CD4-positive, alpha-beta T cell treated with Interferon alpha-2 for 1 hour (primary cell): Measurements from ENCODE around the gene OLFM1.

Experiments used
- DNase-seq, 2 donors: peaks; one replicate each; pipeline ENCODE4 v3.0.0-alpha.2; 2020 to 2022

Gene OLFM1

DNA sequence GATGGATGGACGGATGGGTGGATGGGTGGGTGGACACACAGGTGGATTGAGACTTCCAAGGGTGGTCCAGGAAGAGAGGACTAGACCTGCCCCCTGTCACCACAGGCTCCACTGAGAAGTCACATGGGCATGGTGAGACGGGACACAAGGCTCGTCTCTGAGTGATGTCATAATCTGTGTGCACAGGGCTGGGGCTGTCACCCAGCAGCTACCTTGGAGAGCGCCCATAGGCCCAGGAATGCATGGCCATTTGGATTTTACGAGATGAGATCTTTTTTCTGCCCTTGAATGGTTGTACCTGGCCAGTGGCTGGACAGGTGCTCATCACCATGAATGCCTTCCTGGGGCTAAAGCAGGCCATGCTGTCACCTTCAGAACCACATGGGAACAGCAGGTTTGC lies 3.1 kb downstream of the OLFM1 start:
- no peak for DNase-seq

DNA sequence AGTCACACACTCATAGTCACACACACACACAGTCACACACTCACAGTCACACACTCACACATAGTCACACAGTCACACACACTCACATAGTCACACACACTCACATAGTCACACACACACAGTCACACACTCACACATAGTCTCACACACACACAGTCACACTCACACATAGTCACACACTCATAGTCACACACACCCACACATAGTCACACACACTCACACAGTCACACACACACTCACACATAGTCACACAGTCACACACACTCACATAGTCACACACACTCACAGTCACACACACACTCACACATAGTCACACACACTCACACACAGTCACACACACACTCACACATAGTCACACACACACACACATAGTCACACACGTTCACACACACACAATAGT lies 4.1 kb downstream of the OLFM1 start:
- no peak for DNase-seq

DNA sequence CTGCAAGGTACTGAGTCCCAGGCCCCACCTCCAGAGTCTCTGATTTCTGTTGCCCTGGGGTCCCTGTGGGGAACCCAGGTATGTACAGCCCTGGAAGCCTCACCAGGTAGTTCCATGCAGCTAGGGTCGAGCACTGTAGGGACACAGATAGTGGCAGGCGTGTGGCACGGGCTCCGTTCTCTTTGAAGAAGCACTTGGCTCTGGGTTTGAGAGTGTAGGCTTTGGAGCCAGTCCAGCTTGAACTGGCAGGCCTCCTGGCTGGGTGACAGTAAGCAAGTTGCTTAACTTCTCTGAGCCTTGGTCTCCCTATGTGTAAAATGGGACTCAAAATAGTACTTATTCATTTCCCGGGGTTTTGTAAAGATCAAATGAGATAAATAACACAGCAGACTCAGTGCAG lies 5.6 kb downstream of the OLFM1 start:
- DNase-seq, result no peak

DNA sequence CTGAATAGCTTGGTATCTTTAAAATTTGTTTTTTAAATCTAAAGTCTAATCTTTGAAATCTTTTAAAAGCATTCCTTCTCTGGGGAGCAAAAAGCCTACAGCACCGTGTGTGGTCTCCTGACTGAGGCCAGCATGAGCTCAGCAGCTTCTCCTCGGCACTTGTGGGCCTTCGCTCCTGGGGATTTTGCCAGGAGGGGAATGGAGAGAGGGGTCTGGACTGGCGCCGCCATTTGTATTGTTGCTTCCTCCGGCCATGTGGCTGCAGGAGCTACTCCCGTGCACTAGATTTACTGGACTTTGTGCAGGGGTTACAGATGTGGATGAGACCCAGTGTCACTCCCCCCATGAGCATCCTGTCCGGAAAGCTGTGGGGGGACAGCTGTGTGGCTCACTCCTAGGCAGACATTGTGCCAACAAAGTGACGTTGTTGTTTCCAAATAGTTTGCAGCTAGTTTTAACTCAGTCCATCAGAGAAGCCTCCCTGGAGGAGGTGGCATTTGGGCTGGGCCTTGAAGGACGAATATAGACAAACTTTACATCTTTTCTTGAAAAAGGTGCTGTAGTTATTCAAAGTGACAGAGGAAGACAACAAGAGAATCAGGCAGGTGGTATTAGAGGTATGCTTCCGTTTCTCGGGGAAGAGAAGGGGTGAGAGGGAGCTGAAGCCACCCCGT lies 6.6 kb downstream of the OLFM1 start:
- no peak for DNase-seq

DNA sequence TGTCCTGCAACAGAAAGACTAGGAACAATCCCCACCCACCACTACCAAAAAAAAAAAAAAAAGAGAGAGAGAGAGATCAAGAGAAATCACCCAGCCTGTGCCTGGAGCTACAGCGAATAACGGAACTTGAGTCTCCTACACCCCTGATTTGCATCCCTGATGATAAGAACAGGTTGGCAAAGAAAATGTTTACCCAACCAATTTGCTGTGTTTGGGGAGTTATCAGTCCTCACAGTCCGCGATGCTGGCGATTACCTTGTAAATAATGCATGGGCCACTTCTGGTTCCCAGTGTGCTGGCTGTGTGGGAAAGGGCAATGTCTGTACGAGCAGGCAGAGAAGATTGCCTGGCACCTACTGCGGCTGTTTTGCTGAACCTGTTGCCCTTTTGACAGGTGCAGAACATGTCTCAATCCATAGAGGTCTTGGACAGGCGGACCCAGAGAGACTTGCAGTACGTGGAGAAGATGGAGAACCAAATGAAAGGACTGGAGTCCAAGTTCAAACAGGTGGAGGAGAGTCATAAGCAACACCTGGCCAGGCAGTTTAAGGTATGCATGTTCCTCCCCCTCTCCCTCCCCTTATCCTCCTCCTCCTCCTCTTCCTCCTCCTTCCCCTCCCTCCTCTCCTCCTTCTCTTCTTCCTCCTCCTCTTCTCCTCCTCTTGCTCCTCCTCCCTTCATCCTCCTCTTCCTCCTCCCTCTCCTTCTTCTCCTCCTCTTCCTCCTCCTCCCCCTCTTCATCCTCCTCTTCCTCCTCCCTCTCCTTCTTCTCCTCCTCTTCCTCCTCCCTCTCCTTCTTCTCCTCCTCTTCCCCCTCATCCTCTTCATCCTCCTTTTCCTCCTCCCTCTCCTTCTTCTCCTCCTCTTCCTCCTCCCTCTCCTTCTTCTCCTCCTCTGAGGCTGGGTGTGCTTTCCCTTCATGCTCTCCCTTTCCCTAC lies 8.3 kb downstream of the OLFM1 start:
- no peak for DNase-seq

DNA sequence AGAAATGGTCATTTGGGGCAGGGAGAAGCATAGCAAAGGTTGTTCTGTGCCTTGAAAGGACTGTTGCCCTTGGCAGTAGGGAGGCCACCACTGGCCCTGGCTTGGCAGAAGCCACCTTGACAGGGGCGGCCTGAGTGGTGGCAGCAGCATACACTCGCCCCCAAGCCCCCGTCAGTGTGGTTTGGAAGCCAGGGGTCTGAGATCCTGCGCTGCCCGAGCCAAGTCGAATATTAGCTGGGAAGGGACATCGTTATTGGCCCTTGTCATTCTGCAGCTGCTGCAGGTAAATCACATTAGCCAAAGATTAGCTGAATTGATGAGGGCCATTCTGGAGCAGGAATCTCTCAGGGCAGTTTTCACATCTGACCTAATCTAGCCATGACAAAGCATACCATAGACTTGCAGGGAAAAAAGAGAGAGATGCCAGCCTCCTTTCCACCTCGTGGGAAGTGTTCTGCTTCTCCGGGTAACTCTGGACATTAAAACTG lies 9.0 kb downstream of the OLFM1 start:
- DNase-seq, result no peak

DNA sequence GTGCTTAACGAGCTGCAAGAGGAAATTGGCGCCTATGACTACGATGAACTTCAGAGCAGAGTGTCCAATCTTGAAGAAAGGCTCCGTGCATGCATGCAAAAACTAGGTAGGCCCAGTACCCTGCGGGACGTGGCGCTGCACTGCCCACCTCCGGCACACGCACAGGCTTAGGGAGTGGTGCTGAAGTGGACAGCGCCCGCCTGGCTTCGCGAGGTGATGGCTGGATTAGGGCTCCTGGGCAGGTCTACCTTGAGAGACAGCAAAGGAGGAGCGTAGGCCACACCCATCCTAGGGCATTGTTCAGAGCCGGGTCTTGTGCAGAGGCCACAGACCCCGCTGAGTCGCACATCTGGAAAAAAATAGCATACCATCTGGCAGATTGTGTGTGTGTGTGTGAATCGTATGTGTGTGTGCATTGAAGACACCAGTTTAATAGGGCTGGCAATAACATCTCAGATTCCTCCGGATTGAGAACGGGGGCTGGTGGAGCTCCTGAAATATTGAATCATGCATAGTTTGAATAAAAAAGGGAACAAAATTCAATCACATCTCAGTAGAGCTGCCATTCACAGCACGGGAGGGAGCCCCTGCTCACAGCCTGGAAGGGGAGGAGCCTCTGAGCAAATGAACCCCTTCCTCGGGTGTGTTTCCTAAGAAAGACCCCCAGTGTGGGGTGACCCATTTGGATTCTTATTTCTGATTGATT lies 11.1 kb downstream of the OLFM1 start:
- no peak for DNase-seq

DNA sequence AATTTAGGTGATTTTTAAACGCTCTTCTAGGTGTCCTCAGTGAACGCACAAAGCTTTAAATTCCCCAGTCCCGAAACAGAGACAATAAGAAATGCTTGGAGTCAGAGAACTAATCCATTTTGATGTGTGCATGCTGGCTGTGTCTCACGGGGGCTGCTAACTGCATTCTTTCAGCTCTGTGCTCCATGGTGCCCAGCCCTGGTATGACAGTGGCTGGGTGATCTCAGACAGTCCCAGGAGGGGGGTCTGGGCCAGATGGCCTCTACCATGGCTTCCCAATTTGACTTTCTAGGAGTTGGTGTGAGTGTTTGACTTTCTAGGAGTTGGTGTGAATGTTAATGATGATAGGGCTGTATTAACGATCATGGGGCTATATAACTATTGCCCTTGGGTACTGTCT lies 12.1 kb downstream of the OLFM1 start:
- DNase-seq, result no peak

DNA sequence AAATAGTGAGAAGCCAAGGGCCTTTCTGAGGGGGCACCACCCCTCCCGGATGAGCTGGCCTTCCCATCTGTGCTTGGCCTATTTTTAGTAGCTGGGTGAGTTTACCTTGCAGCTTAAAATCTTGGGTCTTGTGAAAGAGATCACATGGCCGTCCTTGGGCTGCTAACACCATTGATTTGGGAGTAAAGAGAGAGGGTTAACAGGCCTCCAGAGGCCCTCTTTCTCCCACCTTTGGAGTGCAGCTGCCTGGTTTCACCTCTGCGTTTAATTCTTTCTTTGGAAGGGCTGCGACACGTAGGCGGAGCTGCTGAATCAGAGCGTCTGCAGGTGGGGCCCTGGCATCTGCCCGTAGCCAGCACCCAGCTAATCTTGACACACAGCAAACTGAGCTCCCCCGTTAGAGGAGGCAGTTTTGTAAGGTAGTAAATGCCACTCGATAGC lies 12.8 kb downstream of the OLFM1 start:
- DNase-seq, result no peak

DNA sequence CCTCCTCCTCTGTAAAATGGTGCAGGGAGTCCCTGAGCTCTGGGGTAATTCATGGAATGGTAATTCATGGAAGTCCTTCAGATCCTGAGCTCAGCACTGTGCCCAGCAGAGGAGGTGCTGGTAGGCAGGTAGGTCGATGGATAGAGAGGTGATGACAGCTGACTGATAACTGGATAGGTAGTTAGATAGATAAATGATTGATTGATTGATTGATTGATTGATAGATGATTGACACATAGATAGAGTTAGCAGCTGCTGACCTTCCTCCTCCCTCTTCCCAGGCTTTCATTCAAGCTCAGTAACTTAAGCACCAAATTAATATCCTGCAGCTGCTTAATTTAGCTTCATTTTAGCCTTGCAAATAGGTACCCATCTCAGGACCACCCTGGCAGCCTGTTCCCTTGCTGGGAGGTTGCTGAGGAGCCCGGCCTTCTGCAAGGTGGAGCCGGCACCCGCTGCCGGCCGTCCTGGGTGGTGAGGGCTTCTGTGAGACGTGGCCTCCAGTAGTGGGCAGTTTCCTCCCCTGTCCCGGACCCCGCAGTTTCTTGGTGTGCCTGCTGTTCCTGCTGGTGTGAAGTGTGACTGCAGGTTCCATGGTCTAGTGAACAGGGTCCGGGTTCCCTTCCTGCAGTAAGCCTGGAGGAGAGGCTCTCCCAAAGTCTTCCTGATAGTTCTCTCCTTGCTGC lies 13.4 kb downstream of the OLFM1 start:
- no peak for DNase-seq

DNA sequence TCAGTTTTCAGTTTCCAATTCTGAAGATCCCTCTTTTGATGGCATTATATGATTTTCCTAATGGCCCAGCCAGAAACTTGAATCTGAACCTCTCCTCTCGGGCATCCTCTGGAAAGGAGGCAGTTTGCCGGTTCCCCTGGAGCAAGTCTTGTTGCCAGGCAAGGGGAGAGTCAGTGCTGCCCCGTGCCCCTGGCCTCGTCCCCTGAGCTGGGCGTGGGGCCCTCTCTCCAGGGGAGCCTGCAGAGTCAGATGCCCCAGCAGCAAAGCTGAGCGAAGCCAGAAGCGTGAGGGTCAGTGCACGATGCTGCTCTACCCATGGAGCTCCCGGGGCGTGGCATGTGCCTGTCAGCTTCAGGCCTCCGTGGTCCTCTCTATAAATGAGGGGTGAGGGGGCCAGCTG lies 14.0 kb downstream of the OLFM1 start:
- DNase-seq, result no peak

DNA sequence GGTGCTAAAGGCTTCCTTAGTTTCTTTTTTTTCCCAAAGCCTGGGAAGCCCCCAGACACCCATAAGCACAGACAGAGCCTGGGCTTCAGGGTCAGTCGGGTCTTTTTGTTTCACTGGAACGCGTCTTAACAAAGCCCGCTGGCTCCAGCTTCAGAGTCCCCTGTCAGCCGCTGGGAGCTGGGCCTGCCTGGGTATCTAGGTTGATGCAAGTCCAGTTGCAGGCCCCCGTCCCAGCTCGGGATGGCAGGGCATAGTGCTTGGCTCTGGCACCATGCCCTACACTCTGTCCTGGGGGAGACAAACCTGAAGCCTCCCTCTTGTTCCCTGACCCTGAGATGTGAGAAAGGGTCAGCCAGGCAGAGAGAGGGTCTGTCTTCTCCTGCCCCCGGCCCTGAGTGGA lies 14.5 kb downstream of the OLFM1 start:
- DNase-seq, result no peak

DNA sequence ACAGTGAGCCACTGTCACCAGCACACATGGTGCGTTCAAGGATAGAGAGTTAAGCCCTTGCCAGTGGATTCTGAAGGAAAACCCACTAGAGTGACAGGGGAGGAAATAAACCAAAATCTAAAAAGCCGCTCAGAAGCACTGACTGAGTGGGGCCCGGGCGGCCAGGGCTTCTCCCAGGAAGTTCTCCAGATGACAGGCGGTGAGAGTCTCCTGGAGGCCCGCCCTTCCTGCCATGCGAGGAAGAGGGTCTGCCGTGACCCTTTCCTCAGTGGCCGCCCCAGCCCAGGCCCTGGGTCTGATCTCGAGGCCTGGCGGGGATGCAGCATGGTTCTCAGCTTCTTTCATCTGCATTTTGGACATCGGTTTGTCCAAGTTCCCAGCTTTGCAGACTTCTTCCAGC lies 14.9 kb downstream of the OLFM1 start:
- DNase-seq, result no peak

DNA sequence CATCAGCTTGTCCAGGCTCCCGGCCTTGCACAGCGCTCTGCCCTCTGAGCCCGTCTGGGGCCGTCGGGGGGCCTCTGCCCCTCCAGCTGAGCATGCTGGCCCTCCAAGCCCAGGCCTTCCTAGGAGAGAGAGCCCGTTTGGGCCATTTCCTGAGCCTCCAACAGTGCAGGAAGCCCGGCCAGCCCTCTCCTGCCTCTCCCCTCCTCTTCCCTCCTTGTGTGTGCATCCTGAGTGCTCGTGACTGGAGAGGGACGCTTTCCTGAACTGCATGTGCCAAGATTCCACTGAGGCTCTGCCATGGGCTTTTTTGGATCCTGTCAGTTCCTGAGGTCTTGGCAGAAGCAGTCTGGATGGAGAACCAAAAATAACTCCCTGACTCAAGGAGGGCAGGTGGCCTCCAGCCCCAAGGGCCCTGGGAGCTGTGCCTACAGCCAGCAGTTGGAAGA lies 15.6 kb downstream of the OLFM1 start:
- DNase-seq, result no peak

DNA sequence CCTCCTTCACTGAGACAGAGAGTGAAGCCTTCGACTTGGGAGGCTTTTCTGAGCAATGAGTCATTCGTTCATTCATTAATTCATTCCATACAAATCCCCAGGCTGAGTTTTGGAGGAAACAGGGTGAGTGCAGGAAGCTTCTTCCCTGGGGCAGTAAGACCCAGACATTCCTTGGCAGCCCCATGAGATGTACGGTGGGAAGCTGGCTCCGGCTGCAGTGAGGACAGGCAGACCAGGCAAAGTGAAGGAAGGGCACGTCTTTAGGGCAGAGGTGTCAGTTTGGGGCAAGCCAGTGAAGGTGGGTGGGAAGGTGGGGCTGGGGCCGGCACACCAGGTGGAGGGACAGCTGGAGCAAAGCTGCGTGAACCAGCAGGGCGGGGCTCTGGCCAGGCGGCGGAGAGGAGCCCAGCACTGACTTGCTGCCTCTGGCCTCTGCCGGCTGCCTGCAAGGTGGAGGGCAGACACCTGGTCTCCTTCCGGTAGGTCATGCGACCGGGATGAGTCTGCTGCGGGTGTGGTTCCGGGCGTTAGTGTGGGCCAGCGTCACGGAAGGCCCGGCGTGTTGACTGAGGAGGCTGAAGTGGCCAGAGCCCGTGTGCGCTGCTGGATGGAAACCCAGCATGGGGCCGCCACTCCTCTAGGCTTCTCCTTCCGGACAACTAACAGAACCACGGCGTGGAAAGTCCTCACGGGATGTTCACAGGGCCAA lies 16.6 kb downstream of the OLFM1 start:
- DNase-seq, result no peak

DNA sequence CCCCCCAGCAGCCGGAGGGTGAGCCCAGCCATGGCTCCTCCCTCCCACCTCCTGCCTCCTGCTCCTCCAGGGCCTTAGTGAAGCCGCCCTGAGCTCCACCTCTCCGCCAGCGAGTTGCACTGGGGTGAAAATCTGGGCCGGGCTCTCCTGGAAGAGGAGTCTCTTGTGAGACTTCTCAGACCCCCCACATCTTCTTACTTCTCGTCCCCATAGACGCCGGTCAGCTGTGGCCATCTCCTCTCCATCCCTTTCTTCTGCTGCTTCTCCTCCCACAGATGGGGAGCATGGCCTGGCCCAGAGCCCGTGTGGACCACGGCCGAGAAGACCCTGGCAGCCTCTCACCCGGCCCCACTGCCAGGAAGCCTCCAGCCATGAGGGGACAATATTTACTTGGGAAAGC lies 17.3 kb downstream of the OLFM1 start:
- no peak for DNase-seq

DNA sequence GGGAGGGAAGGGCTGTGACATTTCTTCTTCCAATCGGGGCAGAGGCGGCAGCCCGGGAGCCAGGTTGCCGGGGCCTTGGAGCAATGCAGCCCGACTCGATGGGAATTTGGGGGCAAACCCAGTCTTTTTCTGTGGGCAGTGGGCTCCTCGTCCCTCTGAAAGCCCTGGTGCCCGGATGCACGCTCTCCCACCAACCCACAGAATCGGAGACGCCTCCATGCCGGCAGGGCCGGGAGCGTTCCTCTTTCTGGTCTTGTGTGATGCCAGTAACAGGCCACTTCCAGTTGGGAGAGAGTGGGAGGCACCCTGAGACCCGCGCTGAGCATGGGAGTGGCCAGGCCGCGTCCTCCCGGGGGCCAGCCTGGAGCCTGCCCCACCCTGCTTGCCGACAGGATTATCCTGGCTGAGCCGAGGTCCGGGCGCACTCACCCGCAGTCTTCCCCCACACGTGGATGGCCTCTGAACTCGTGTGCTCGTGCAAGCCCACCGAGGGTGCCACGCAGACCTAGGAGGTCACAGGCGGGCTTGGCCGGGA lies 17.8 kb downstream of the OLFM1 start:
- DNase-seq, result no peak

DNA sequence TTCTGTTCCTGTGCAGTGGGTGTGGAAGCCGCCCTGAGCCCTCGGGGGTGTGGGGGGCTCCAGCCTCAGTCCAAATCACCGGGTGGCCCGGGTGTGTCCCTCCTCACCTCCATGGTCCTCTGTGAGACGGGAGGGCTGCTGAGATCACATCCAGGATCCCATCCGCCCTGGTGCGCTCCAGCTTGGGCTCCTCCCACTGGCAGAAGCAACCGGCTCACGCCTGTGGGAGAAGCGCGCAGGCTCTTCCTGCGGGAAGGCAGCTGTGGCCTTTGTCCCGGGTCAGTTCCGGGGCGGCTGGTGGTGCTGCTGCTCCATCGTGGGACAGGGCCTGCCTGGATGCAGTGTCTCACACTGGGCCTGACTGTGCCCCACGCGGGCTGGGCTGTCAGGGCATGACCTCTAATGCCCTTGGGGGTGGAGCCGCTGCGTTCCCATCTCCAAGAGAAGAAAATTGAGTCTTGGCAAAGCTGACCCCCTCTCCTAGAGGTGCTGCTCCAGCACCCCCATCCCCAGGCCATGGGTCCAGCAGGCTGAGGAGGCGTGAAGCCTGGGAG lies 18.5 kb downstream of the OLFM1 start:
- DNase-seq, result no peak

DNA sequence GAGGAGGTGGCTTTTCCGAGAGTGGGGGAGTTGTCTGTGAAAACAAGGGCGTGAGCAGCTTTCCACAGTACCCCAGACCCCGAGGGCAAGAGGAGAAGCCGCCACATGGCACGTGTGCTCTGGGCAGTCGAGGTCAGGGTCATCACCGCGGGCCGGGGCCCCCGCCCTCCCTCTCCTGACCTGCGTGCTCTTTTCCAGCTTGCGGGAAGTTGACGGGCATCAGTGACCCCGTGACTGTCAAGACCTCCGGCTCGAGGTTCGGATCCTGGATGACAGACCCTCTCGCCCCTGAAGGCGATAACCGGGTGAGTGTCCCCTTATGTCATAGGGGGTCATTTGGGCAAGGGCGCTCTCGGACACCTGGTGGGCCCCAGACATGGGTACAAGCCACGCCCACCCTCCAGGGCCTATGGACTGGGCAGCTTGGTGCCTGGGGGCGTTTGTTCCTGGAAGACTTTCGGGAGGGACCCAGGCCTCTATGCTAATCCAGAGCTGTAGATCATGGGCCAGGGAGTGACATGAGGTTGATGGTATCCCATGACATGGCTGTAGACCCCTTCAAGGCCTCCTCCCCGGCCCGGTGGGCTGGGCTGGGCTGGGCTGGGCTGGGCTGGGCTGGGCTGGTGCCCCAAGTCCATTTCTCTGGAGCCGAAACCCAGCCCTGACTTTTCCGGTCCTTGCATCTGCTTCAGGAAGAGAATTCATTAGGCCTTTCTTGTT lies 19.2 kb downstream of the OLFM1 start:
- no peak for DNase-seq

DNA sequence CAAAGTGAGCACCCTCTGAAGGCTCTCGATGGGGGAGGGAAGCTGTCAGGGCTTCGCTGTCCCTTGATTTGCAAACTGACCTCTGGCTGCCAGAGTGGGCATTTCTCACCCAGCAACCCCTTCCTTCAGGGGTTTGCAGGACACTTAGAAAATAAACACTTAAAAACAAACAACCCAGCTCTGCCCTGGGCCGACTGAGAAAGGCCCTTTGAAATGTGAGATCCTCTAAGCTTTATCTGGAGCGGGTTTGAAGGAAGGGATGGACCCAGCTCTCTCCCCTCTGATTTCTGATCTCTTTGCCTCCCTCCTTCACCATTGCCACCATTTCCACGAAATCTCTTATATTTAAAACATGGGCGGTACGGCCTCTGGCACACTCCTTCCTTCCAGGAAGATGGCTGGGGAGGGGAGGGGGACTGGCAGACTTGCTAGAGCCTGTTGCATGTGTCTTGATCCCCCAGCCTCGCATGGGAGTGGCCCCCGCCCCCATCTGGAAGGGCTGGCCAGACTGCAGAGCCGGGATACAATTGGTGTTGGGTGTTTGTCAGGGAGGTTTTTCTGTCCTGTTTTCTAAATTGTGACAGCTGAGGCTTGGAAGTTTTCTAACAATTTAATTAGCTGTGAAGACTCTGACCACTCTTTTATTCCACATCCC lies 20.2 kb downstream of the OLFM1 start:
- DNase-seq, result no peak
